Fibroblast of the aortic adventitia (primary cell): Measurements from ENCODE around the gene IRX1. TPM values are rescaled to one million over a fixed set of nuclear protein-coding genes. Genes with fewer than 3 reads are reported as not detected.

ENCODE experiments used
- DNase-seq: peaks from one replicate; pipeline ENCODE4 v3.0.0-alpha.2; 2010; ENCODE audit warnings: low read depth
- H3K4me3 ChIP-seq: 2 replicates; pipeline ENCODE4 v1.5.1; 2011; ENCODE audit warnings: low read depth, mild to moderate bottlenecking, control low read depth, low read length, moderate library complexity
- total RNA-seq: library from RNA; depleted of rRNA; stranded (reverse); fragments of >200 nt; gene quantifications from 2 replicates; pipeline ENCODE4 v1.2.3, GENCODE V29; 2012; ENCODE audit warnings: low replicate concordance
- TF ChIP-seq, protein P1 (sequence below): IDR thresholded peaks from 2 replicates; pipeline ENCODE4 v1.5.1; 2011; ENCODE audit warnings: mild to moderate bottlenecking, low read length, control low read depth, inconsistent platforms; ENCODE audit not compliant: insufficient read depth

The IRX1 gene
- 7.9 and 8.0 TPM in 2 replicates for total RNA-seq

DNA sequence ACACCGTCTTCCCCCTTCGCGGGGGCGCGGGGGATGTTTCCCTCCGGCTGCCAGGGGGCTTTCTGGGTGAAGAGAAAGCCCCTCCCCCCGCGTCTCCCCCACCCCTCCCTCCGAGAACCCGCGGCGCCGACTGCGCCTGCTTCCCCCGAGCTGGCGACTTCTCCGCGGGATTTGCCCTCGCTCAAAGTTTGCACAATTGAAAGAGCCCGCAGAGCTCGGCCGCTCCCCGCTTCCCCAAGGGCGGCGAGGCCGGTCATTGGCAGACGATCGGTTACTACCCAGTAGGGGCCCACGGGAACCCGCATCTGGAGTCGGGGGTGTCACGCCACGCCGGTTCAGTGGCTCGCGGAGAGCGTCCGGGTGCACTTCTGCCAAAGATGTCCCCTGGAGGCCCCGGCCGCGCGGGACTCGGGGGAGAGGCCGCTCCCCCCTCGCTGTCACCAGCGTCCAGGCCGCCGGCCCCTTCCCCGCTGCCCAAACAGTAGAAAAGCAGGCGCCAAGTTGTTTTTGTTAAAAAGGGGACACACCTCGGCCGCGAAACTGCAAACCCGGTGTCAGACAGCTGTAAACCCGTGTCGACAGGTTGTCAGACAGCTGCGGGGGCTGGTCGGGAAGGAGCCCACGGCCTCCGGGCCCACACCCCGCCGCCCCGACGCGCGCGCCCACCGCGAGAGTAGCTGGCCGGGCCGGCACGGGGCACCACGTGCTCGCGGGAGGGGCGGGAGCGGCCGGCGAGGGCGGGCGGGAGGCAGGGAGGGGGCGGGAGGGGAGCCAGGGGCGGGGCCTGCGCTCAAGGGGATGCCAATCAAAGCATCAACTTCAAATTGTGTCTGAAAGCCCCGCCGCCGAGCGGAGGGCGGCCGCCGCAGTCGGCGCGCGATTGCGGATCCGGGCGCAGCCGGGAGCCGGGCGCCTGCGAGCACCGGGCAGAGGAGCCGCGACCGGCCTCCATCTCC is at the start of gene IRX1:
Gene IRX1, plus strand, starts transcription at position 827 of the 956 bp plus-strand sequence. CDS start 274 bp downstream, outside the sequence.
- TF ChIP-seq, protein P1, sequence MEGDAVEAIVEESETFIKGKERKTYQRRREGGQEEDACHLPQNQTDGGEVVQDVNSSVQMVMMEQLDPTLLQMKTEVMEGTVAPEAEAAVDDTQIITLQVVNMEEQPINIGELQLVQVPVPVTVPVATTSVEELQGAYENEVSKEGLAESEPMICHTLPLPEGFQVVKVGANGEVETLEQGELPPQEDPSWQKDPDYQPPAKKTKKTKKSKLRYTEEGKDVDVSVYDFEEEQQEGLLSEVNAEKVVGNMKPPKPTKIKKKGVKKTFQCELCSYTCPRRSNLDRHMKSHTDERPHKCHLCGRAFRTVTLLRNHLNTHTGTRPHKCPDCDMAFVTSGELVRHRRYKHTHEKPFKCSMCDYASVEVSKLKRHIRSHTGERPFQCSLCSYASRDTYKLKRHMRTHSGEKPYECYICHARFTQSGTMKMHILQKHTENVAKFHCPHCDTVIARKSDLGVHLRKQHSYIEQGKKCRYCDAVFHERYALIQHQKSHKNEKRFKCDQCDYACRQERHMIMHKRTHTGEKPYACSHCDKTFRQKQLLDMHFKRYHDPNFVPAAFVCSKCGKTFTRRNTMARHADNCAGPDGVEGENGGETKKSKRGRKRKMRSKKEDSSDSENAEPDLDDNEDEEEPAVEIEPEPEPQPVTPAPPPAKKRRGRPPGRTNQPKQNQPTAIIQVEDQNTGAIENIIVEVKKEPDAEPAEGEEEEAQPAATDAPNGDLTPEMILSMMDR, result no peak
- peak within 1 kb of the TSS; percentile 63 for H3K4me3 ChIP-seq
- DNase-seq, result peak; percentile 26

DNA sequence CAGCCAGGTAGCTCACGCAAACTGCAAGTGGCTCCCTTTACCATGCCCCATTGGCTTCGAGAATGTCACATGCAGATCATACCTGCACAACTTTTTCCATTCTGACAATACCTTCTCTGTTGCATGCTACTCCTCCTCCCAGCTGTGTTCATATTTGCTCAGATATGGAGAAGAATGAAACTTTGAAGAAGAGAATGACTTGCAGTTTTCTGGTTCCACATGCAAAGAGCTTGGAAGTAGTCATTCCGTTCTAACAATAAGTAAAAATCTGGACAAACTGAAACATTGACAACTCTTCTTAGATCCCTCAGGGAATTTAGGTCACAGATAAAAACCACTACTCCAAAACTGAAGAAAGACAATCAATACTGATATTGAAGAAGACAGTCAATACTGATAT is 49.6 kb upstream of the IRX1 start:
- H3K4me3 ChIP-seq, result no peak overlapping the region
- TF ChIP-seq, protein P1, result no peak
- DNase-seq, result no peak

DNA sequence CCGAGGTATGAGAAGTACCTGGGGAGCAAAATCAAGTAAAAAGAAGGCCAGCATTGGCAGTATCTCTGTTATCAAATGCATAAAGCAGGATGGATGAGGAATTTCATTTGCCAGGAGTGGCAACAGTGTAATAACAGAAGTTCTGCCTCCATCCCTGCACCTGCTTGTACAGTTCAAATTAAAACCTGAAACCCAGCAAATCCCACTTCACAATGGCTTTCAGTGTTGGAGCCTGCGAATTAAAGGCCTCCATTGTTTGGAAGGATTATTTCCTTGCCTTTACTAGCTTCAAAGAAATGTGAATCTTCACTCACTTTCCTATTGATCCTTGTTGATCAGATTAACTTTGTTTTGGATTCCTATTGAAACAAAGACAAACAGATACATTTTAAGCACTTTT is 31.5 kb upstream of the IRX1 start:
- no peak overlapping the region for H3K4me3 ChIP-seq
- TF ChIP-seq, protein P1, result no peak
- no peak for DNase-seq

DNA sequence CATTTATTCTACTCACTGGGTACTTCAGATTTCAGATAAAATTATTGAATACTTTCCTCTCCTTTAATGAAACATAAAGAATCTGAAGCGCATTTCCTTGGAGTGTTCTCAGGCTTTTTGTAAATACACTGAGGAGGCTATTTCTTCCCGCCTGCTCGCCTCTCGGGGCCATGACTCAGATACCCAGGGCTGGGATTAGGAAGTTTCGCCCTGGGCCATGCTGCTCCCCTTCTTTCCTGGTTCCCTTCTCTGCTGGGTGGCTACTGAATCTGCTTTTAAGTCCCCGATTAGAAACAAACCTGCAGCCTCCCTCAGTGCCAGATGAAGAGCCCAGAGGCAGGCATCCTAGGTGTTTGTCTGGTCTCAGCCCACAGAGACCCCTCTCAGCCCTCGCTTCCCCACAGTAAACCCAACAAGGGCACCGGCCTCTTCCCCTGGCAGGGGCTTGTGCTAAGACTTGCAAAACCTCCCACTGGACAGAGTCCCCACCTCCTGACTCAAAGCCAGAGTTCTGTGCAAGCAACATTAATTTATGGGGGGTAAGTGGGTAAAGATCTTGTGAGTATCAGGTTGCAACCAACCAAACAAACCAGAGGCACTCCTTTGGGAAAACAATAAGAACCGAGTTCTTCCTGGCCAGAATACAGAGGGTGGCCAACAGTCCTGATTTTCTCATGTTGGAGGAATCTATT is 30.7 kb upstream of the IRX1 start:
- no peak for DNase-seq
- H3K4me3 ChIP-seq, result no peak overlapping the region
- TF ChIP-seq, protein P1, result no peak

DNA sequence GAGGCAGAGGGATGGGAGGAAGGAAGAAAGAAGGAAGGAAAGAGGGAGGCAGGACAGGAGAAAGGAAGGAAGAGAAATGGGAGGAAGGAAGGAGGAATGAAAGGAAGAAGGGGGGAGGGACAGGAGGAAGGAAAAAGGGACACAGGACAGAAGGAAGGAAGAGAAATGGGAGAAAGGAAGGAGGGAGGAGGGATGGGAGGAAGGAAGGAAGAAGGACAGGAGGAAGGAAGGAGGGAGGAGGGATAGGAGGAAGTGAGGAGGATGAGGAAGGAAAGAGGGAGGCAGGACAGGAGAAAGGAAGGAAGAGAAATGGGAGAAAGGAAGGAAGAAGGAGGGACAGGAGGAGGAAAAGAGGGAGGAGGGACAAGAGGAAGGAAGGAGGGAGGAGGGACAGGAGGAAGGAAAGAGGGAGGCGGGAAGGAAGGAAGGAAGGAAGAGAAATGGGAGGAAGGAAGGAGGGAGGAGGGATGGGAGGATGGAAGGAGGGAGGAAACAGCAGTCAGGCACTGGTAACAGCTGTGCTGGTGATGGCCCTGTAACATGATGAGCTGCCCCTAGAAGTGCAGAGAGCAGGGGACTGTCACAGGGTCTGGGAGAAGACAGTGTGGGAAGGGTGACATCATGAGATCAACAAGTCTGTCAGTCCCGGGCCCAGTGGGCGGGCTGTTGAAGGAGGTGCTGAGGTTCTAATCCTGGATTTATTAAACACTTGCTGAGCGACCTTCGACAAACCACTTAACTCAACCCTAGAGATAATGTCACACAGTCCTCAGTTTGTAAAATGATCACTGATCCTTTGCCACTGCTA is 10.7 kb upstream of the IRX1 start:
- no peak for DNase-seq
- TF ChIP-seq, protein P1, result no peak
- H3K4me3 ChIP-seq, result no peak overlapping the region
